ENCODE results near the gene DDX10. TPM values are rescaled to one million over a fixed set of nuclear protein-coding genes. Genes with fewer than 3 reads are reported as not detected.

Gene DDX10
- total and polyA plus RNA-seq, 9 of the 15 experiments (the other 6 are each of a cell fraction or from before 2014, with no cell fraction given) = 33.9 to 94.6 (median 50.7) TPM

GRCh38 chr11:108663154-108663877 lies 1.6 kb upstream of the DDX10 start:
- POLR2A ChIA-PET = interaction anchor here (0.6 kb wide), 1 partner anchor 418 kb away, joined by 3 read pairs; no protein-coding TSS in a partner anchor
- CTCF ChIA-PET (ENCODE audit: low intra/inter-chr PET ratio) = no interaction called here
- H3K4me3 ChIP-seq = no peak overlapping the region

DNA sequence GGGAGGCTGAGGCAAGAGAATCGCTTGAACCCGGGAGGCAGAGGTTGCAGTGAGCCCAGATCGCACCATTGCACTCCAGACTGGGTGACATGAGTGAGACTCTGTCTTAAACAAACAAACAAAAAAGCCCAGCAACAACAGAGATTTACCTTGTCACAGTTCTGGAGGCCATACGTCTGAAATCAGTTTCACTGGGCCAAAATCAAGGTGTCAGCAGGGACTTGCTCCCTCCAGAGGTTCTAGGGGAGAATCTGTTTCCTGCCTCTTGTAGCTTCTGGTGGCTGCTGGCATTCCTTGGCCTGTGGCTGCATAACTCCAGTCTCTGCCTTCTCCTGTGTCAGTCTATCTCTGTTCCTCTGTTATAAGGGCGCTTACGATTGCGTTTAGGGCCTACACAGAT lies 1.5 kb downstream of the DDX10 start:
- Histone ChIP-seq H3K27ac (ENCODE audit: extremely low read depth, low read depth, low read length) (no peak overlapping the region; the same call in 2 of the 3 replicates), H3K36me3 (ENCODE audit: control insufficient read depth, insufficient read depth, low read length) (peaks cover 36% of the 10 kb centered on the region), H3K9me1 (ENCODE audit: control insufficient read depth, insufficient read depth, low read length) (no peaks in the 10 kb centered on the region), H3K9me3 (replicated peaks; ENCODE audit: control insufficient read depth, insufficient read depth, low read depth, low read length) (no peaks in the 10 kb centered on the region), H3K79me2 (ENCODE audit: control insufficient read depth, insufficient read depth, low read length) (peaks cover 67% of the 10 kb centered on the region), H3K9ac (ENCODE audit: insufficient read depth in 1 of 2, low read depth in 2 of 2, low read length in 2 of 2) (peak overlapping the region; percentile 20 to 79; a peak in 3 of 4 replicates), H3K27me3 (ENCODE audit: control insufficient read depth in 2 of 2, insufficient read depth in 2 of 2, low read length in 2 of 2) (no peaks in the 10 kb centered on the region), H3K4me2 (ENCODE audit: insufficient read depth, low read length) (peak overlapping the region; percentile 77), H4K20me1 (replicated peaks; ENCODE audit: control insufficient read depth, insufficient read depth, low read length) (no peaks in the 10 kb centered on the region), H3K4me1 (replicated peaks in 1 of 2; ENCODE audit: control insufficient read depth in 2 of 2, insufficient read depth in 2 of 2, low read length in 2 of 2) (peaks cover 10 to 17% of the 10 kb centered on the region in 2 experiments; a peak in 4 of 5 replicates), H3K4me3 (peak overlapping the region; percentile 84; the same call in 1 of the 2 replicates), H2AFZ (ENCODE audit: low read depth, low read length) (no peak overlapping the region)
- FAIRE-seq = peak; percentile 11
- no TSS peak for BruUV-seq (replicated peaks)
- intact Hi-C loops (cut with micrococcal nuclease) = no loop called here
- WGBS (ENCODE audit: insufficient coverage, low coverage, missing lambda C conversion rate) = 38% methylated on average over 7 of the region's 7 CpGs
- peak; percentile 58 for ATAC-seq
- POLR2A ChIA-PET = interaction anchor here (1.0 to 1.5 kb wide), 2 partner anchors 10 to 443 kb away, joined by 3 to 4 read pairs; no protein-coding TSS in a partner anchor
- peak in 1 of 4 experiments; percentile 50 for DNase-seq (ENCODE audit: extremely low read depth in 1 of 4, low spot score in 3 of 4)
- CTCF ChIA-PET (ENCODE audit: low intra/inter-chr PET ratio) = no interaction called here
- in situ Hi-C loops (cut with MboI) = no loop called here
- no peak for TF ChIP-seq ZNF77 (CRISPR knock-in tag; IDR thresholded peaks at IDR 0.05)
- TF ChIP-seq RBM25 (IDR thresholded peaks at IDR 0.05; ENCODE audit: low read depth, low read length, severe bottlenecking) = peak; percentile 48
- 0 out of 2 replicates have a peak, but pooled peaks have one; percentile 16 for TF ChIP-seq SP1 (CRISPR knock-in tag; IDR thresholded peaks at IDR 0.05)
- no peak for TF ChIP-seq RBM39 (optimal IDR thresholded peaks at IDR 0.05; ENCODE audit: low read depth, low read length)
- 0 out of 2 replicates have a peak, but pooled peaks have one; percentile 73 for TF ChIP-seq PHF21A (IDR thresholded peaks at IDR 0.05; ENCODE audit: borderline replicate concordance, low read depth)
- TF ChIP-seq RREB1 (CRISPR knock-in tag; IDR thresholded peaks at IDR 0.05) = no peak

More at GRCh38 chr11:108663154-108663877, 1.6 kb upstream of the DDX10 start:
- TF ChIP-seq E2F3 (CRISPR knock-in tag; IDR thresholded peaks at IDR 0.05) = no peak
- no peak for TF ChIP-seq GTF2F1 (IDR thresholded peaks at IDR 0.05; ENCODE audit: low read depth, low read length)
- no peak for TF ChIP-seq RBM17 (IDR thresholded peaks at IDR 0.05; ENCODE audit: borderline replicate concordance, low read depth, low read length)
- no peak for TF ChIP-seq CHD1 (IDR thresholded peaks at IDR 0.05; ENCODE audit: low read length)
- FAIRE-seq (no peak), DNase-seq (ENCODE audit: extremely low read depth in 1 of 4, low spot score in 3 of 4) (no peak), ATAC-seq (no peak)
- Histone ChIP-seq H3K36me3 (ENCODE audit: control insufficient read depth, insufficient read depth, low read length) (peaks cover 19% of the 10 kb centered on the region), H3K4me1 (replicated peaks in 1 of 2; ENCODE audit: control insufficient read depth in 2 of 2, insufficient read depth in 2 of 2, low read length in 2 of 2) (peaks cover 10 to 17% of the 10 kb centered on the region in 2 experiments; a peak in 4 of 5 replicates), H2AFZ (ENCODE audit: low read depth, low read length) (peak overlapping the region; percentile 100), H4K20me1 (replicated peaks; ENCODE audit: control insufficient read depth, insufficient read depth, low read length) (no peaks in the 10 kb centered on the region), H3K9ac (ENCODE audit: insufficient read depth in 1 of 2, low read depth in 2 of 2, low read length in 2 of 2) (no peak overlapping the region), H3K79me2 (ENCODE audit: control insufficient read depth, insufficient read depth, low read length) (peaks cover 37% of the 10 kb centered on the region), H3K4me2 (ENCODE audit: insufficient read depth, low read length) (no peak overlapping the region), H3K27ac (ENCODE audit: extremely low read depth, low read depth, low read length) (no peak overlapping the region), H3K27me3 (ENCODE audit: control insufficient read depth in 2 of 2, insufficient read depth in 2 of 2, low read length in 2 of 2) (no peaks in the 10 kb centered on the region), H3K9me1 (ENCODE audit: control insufficient read depth, insufficient read depth, low read length) (no peaks in the 10 kb centered on the region), H3K9me3 (replicated peaks; ENCODE audit: control insufficient read depth, insufficient read depth, low read depth, low read length) (no peaks in the 10 kb centered on the region)
- intact Hi-C loops (cut with micrococcal nuclease) = no loop called here
- WGBS (ENCODE audit: insufficient coverage, low coverage, missing lambda C conversion rate) = 63% methylated on average over 5 of the region's 5 CpGs
- in situ Hi-C loops (cut with MboI) = no loop called here
- BruUV-seq (replicated peaks) = no TSS peak
